Measurements from ENCODE around the gene DNAH8.

DNAH8 gene

GRCh38 chr6:38959138-38959537, 244.0 kb downstream of the DNAH8 start:
- TF ChIP-seq CTCF (IDR thresholded peaks at IDR 0.05; ENCODE audit: low read depth, low read length, poor library complexity, severe bottlenecking), result no peak
- TF ChIP-seq EZH2phosphoT487 (IDR thresholded peaks at IDR 0.05; ENCODE audit: borderline replicate concordance, low read length), result no peak
- no peak overlapping the region for H3K4me2 ChIP-seq (ENCODE audit: low read length)
- H3F3A ChIP-seq (ENCODE audit: control insufficient read depth, insufficient read depth), result no peaks in the 10 kb centered on the region
- no peak overlapping the region for H3K4me3 ChIP-seq (ENCODE audit: low read length)
- no peaks in the 10 kb centered on the region; the same call in 1 of the 2 replicates for H3K27me3 ChIP-seq (ENCODE audit: control insufficient read depth, low read length)
- no peaks in the 10 kb centered on the region for H4K20me1 ChIP-seq (ENCODE audit: control insufficient read depth, insufficient read depth, low read depth, low read length)
- no peaks in the 10 kb centered on the region for H3K79me2 ChIP-seq (ENCODE audit: control insufficient read depth, low read length)
- H3K27ac ChIP-seq (ENCODE audit: low read depth, low read length), result no peak overlapping the region
- H3K4me1 ChIP-seq (ENCODE audit: control insufficient read depth, low read length), result no peaks in the 10 kb centered on the region
- no peaks in the 10 kb centered on the region for H3K9me3 ChIP-seq (ENCODE audit: control insufficient read depth, insufficient read depth, low read length)
- no peaks in the 10 kb centered on the region for H3K36me3 ChIP-seq (ENCODE audit: control insufficient read depth, low read length)
- no peaks in the 10 kb centered on the region for H3K9me2 ChIP-seq (replicated peaks; ENCODE audit: control insufficient read depth, low read length)

- Histone ChIP-seq H3K4me3 (ENCODE audit: low read length) (no peak overlapping the region), H3K9me2 (replicated peaks; ENCODE audit: control insufficient read depth, low read length) (no peaks in the 10 kb centered on the region), H3K27me3 (ENCODE audit: control insufficient read depth, low read length) (0 out of 2 replicates have a peak, but pooled peaks cover 2% of the 10 kb centered on the region), H3K36me3 (ENCODE audit: control insufficient read depth, low read length) (no peaks in the 10 kb centered on the region), H3K27ac (ENCODE audit: low read depth, low read length) (no peak overlapping the region), H3F3A (ENCODE audit: control insufficient read depth, insufficient read depth) (no peaks in the 10 kb centered on the region), H3K4me1 (ENCODE audit: control insufficient read depth, low read length) (no peaks in the 10 kb centered on the region), H3K9me3 (ENCODE audit: control insufficient read depth, insufficient read depth, low read length) (no peaks in the 10 kb centered on the region), H3K79me2 (ENCODE audit: control insufficient read depth, low read length) (no peaks in the 10 kb centered on the region), H4K20me1 (ENCODE audit: control insufficient read depth, insufficient read depth, low read depth, low read length) (no peaks in the 10 kb centered on the region), H3K4me2 (ENCODE audit: low read length) (no peak overlapping the region)
- TF ChIP-seq CTCF (IDR thresholded peaks at IDR 0.05; ENCODE audit: low read depth, low read length, poor library complexity, severe bottlenecking), result no peak
Observed at GRCh38 chr6:38968702-38969149, 253.6 kb downstream of the DNAH8 start.

GRCh38 chr6:38973178-38974057, 258.3 kb downstream of the DNAH8 start:
- H3K4me2 ChIP-seq (ENCODE audit: low read length), result no peak overlapping the region
- H3K27me3 ChIP-seq (ENCODE audit: control insufficient read depth, low read length), result 0 out of 2 replicates have a peak, but pooled peaks cover 3% of the 10 kb centered on the region
- no peak overlapping the region for H3K4me3 ChIP-seq (ENCODE audit: low read length)
- no peak overlapping the region for H3K27ac ChIP-seq (ENCODE audit: low read depth, low read length)
- H3F3A ChIP-seq (ENCODE audit: control insufficient read depth, insufficient read depth), result no peaks in the 10 kb centered on the region
- no peaks in the 10 kb centered on the region for H3K36me3 ChIP-seq (ENCODE audit: control insufficient read depth, low read length)
- H4K20me1 ChIP-seq (ENCODE audit: control insufficient read depth, insufficient read depth, low read depth, low read length), result no peaks in the 10 kb centered on the region
- H3K9me3 ChIP-seq (ENCODE audit: control insufficient read depth, insufficient read depth, low read length), result no peaks in the 10 kb centered on the region
- H3K79me2 ChIP-seq (ENCODE audit: control insufficient read depth, low read length), result no peaks in the 10 kb centered on the region
- H3K9me2 ChIP-seq (replicated peaks; ENCODE audit: control insufficient read depth, low read length), result no peaks in the 10 kb centered on the region
- no peak for TF ChIP-seq EZH2phosphoT487 (IDR thresholded peaks at IDR 0.05; ENCODE audit: borderline replicate concordance, low read length)
- peak; percentile 60 for TF ChIP-seq CTCF (IDR thresholded peaks at IDR 0.05; ENCODE audit: low read depth, low read length, poor library complexity, severe bottlenecking)
- no peaks in the 10 kb centered on the region for H3K4me1 ChIP-seq (ENCODE audit: control insufficient read depth, low read length)
